Breast epithelium (tissue), 3 donors: ENCODE data around the gene AGMAT.

Source experiments
- CTCF ChIP-seq, 3 donors: fragments of 450-650 bp; IDR thresholded peaks; one replicate each; pipeline ENCODE4 v1.5.1; 2016 to 2017; ENCODE audit warnings: antibody characterized with exemption in 3 of 3, mild to moderate bottlenecking in 3 of 3, moderate library complexity in 3 of 3
- POLR2A ChIP-seq: fragments of 450-650 bp; IDR thresholded peaks from one replicate; pipeline ENCODE4 v1.6.1; 2016; ENCODE audit warnings: antibody characterized with exemption, mild to moderate bottlenecking, moderate library complexity

DNA sequence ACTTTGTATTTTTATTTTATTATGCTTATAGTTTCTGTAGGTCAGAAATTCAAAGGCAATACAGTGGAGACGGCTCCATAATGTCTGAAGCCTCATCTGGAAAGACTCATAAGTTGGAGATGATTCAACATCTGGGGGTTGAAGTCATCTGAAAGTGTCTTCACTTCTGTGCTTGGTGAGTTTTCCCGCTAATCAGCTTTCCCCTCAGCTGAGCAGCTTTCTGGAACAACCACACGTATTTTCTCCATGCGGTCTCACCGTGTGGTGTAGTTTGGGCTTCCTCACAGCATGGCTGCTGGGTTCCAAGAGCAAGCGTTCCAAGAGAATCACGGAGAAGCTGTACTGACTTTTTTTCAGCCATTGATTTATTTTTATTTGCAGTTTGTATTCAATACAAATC, 24.8 kb upstream of the AGMAT start:
- TF ChIP-seq CTCF (IDR thresholded peaks at IDR 0.05) = no peak
- TF ChIP-seq POLR2A = no peak
